Thymus (tissue), 11 donors: ENCODE measurements around the gene GALNT17. TPM values are rescaled to one million over a fixed set of nuclear protein-coding genes. Genes with fewer than 3 reads are reported as not detected.

Source experiments
- DNase-seq, 9 donors: peaks; one replicate each; pipeline ENCODE4 v3.0.0-alpha.2; 2013; ENCODE audit warnings: low spot score in 9 of 9, low read depth in 6 of 9, missing footprints in 1 of 9
- H3K27ac ChIP-seq, 2 donors: one replicate each; pipeline ENCODE4 v1.5.1; 2013; ENCODE audit warnings: control low read depth in 1 of 2, low read depth in 1 of 2, low read length in 1 of 2, mild to moderate bottlenecking in 1 of 2, moderate library complexity in 1 of 2
- H3K27me3 ChIP-seq, 2 donors: one replicate each; pipeline ENCODE4 v1.5.1; 2013; ENCODE audit warnings: low read length in 1 of 2; ENCODE audit not compliant: control insufficient read depth in 2 of 2, insufficient read depth in 1 of 2
- H3K36me3 ChIP-seq, 2 donors: one replicate each; pipeline ENCODE4 v1.5.1; 2013; ENCODE audit warnings: low read length in 1 of 2, mild to moderate bottlenecking in 1 of 2, moderate library complexity in 1 of 2; ENCODE audit not compliant: control insufficient read depth in 2 of 2, insufficient read depth in 2 of 2
- H3K4me1 ChIP-seq, 2 donors: one replicate each; pipeline ENCODE4 v1.5.1; 2013; ENCODE audit warnings: low read length in 2 of 2; ENCODE audit not compliant: control insufficient read depth in 2 of 2, insufficient read depth in 2 of 2
- H3K4me3 ChIP-seq, 2 donors: one replicate each; pipeline ENCODE4 v1.5.1; 2013; ENCODE audit warnings: low read length in 2 of 2, control low read depth in 1 of 2, mild to moderate bottlenecking in 1 of 2
- H3K9me3 ChIP-seq, 2 donors: one replicate each; pipeline ENCODE4 v1.5.1; 2013; ENCODE audit warnings: low read length in 1 of 2, mild to moderate bottlenecking in 1 of 2; ENCODE audit not compliant: control insufficient read depth in 2 of 2, insufficient read depth in 1 of 2
- WGBS: extraction: QIAGEN DNeasy Blood & Tissue Kit; methylation state at CpG from one replicate; pipeline ENCODE4 v1.1.7; 2013; 5-methylcytosine and 5-hydroxymethylcytosine counted together
- polyA plus RNA-seq: library from polyadenylated mRNA; stranded (reverse); fragments of 200-250 nt; gene quantifications from one replicate; pipeline ENCODE4 v1.2.3, GENCODE V29; 2013
- total RNA-seq: library from RNA; stranded (reverse); fragments of 120-200 nt; gene quantifications from one replicate; pipeline ENCODE4 v1.2.4, GENCODE V29; 2013
- donor health status: healthy.

GALNT17 gene
- total and polyA plus RNA-seq, 2 donors = 1.8 to 9.2 TPM

GRCh38 chr7:71343892-71344291 is 211.9 kb downstream of the GALNT17 start:
- Histone ChIP-seq H3K27ac (no peak overlapping the region), H3K36me3 (no peaks in the 10 kb centered on the region), H3K4me1 (no peaks in the 10 kb centered on the region), H3K4me3 (no peak overlapping the region), H3K27me3 (no peaks in the 10 kb centered on the region), H3K9me3 (peaks cover 0 to 3% of the 10 kb centered on the region in 2 donors)
- DNase-seq = no peak
- WGBS = 65% methylated on average over 1 of the region's 1 CpG

DNA sequence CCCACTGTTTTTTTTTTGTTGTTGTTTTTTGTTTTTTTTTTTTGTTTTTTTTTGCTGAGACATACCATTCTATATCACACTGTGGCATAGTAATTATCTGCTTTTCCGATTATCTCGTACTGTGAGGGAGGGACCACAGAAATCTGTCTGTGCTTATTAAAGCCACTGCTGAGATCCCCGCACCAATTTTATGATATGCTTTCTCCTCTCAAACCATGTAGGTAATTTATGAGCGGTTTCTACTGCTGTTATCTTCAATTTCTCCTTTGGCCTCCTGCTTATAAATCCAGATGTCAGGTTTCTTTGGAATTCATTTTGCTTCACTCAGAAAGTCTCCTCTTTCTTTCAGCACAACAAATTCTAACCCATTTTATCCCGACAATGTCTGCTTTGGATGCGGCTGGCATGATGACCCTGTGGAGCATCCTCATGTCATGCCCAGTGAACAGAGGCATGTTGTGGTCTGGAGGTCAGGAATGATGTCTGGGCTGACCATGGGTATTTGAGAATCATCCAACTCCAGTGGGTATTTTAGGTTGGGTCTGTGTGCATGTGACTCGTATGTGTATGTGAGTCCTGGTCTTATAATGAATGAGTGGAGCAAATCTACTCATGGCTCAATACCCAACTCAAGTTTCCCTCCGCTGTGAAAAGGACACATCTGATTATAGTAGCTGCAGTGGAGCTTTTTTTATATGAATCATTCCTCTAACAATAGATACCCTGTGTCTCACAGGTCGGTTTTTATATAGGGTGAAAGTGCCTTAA is 213.4 kb downstream of the GALNT17 start:
- WGBS = 95% methylated on average over 9 of the region's 9 CpGs
- no peak for DNase-seq
- H3K36me3 ChIP-seq = no peaks in the 10 kb centered on the region
- no peak overlapping the region for H3K27ac ChIP-seq
- H3K4me1 ChIP-seq = no peaks in the 10 kb centered on the region
- H3K4me3 ChIP-seq = no peak overlapping the region
- H3K9me3 ChIP-seq = no peaks in the 10 kb centered on the region
- no peaks in the 10 kb centered on the region for H3K27me3 ChIP-seq

DNA sequence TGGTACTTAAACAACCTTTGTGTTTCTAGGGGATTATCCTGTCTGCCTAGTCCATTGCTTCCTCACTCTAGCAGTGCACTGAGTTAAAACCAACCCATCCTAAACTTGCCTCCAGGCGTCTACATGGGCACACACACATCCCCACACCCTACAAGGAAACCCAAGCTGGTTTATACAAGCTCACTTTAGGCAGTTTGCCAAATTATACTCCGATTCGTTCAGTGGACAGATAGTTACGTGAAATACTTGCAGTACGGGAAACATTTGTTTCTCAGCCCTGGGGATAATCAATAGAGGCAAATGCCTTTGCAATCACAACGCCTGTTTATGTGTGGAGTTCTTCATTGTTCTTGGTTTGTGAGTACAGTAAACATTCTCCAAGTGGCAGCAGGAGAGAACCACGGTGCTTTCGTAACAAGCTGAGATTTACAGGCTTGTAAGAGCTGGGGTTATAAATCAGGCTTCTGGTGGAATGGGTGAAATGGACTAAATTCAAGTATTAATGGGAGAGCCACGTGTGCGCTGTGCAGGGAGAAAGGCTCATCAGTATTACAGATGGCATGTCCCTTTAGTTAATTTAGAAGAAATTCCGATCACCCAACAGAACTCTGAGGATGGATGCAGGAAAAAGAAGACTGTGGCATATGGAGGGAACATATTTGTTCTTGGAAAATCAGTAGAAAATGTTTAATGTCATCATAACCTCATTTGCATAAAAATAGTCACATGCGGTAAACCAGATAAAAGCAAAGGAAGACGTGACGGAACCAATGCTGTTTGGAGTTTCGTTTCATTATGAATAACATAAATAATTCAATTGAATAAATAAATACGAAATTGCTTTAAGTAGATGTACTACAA is 217.1 kb downstream of the GALNT17 start:
- Histone ChIP-seq H3K4me1 (no peaks in the 10 kb centered on the region), H3K4me3 (no peak overlapping the region), H3K36me3 (no peaks in the 10 kb centered on the region), H3K9me3 (peaks cover 0 to 3% of the 10 kb centered on the region in 2 donors), H3K27ac (no peak overlapping the region), H3K27me3 (no peaks in the 10 kb centered on the region)
- 82% methylated on average over 16 of the region's 16 CpGs for WGBS
- no peak for DNase-seq

DNA sequence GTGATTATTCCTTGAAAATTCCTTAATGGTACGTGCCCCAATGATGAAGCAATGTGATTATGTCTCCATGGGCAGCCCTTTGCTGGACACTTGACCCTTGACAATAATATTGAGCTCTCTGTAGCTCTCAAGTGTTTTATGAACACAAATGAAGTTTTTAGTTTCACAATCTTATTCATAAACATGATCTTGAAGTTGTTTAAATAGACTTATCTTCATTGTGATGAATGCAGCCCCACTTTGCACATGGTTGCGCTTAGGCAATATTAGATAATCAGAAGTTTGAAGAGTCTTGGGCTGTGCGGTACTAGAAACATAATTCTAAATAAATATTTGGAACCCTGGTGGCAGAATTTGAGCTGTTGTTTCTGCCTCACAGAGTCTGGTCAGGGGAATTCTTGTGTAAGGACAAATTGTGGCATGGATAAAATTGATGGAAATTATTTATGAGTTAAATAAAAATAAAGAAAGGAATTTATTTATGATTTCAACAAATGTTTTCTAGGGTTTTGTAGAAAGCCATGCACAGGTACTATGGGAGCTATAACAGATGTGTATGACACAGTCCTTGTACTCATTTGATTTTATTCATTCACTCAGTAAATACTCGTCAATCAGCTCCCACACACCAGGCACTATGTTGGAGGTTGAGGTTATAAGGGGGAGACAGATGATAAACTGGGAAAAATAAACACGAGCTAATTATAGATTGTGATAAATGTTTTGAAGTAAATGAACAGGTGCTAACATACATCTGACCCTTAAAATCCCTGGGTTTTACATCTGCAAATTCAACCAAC is 217.9 kb downstream of the GALNT17 start:
- Histone ChIP-seq H3K4me3 (no peak overlapping the region), H3K27ac (no peak overlapping the region), H3K36me3 (no peaks in the 10 kb centered on the region), H3K9me3 (peaks cover 0 to 3% of the 10 kb centered on the region in 2 donors), H3K27me3 (no peaks in the 10 kb centered on the region), H3K4me1 (no peaks in the 10 kb centered on the region)
- no peak for DNase-seq
- 92% methylated on average over 5 of the region's 5 CpGs for WGBS

GRCh38 chr7:71350680-71351079 is 218.7 kb downstream of the GALNT17 start:
- Histone ChIP-seq H3K4me1 (no peaks in the 10 kb centered on the region), H3K27me3 (no peaks in the 10 kb centered on the region), H3K4me3 (no peak overlapping the region), H3K9me3 (peaks cover 0 to 3% of the 10 kb centered on the region in 2 donors), H3K36me3 (no peaks in the 10 kb centered on the region), H3K27ac (no peak overlapping the region)
- DNase-seq = no peak
- WGBS = 98% methylated on average over 2 of the region's 2 CpGs

- Histone ChIP-seq H3K36me3 (no peaks in the 10 kb centered on the region), H3K27me3 (no peaks in the 10 kb centered on the region), H3K4me3 (no peak overlapping the region), H3K27ac (no peak overlapping the region), H3K4me1 (no peaks in the 10 kb centered on the region), H3K9me3 (peaks cover 0 to 21% of the 10 kb centered on the region in 2 donors)
- DNase-seq = no peak
Observed at GRCh38 chr7:71354716-71355115, 222.8 kb downstream of the GALNT17 start.

GRCh38 chr7:71361451-71362032 is 229.6 kb downstream of the GALNT17 start:
- Histone ChIP-seq H3K36me3 (no peaks in the 10 kb centered on the region), H3K9me3 (peaks cover 0 to 23% of the 10 kb centered on the region in 2 donors), H3K27me3 (no peaks in the 10 kb centered on the region), H3K27ac (no peak overlapping the region), H3K4me3 (no peak overlapping the region), H3K4me1 (no peaks in the 10 kb centered on the region)
- no peak for DNase-seq
- 82% methylated on average over 4 of the region's 4 CpGs for WGBS

GRCh38 chr7:71362240-71362639 is 230.3 kb downstream of the GALNT17 start:
- Histone ChIP-seq H3K27me3 (no peaks in the 10 kb centered on the region), H3K36me3 (no peaks in the 10 kb centered on the region), H3K4me3 (no peak overlapping the region), H3K27ac (no peak overlapping the region), H3K9me3 (peaks cover 0 to 18% of the 10 kb centered on the region in 2 donors), H3K4me1 (no peaks in the 10 kb centered on the region)
- DNase-seq = no peak
- 98% methylated on average over 7 of the region's 7 CpGs for WGBS
